ENCODE results near the gene RNF20.
"Not testable (repeated sequence)": the region's sequence is repeated elsewhere in the genome, so short reads cannot be mapped to it uniquely, and the experiment has no call there.

The RNF20 gene

GRCh38 chr9:101511009-101511408, 22.6 kb upstream of the RNF20 start:
- FAIRE-seq (no peak), DNase-seq (ENCODE audit: insufficient read length) (no peak)
- TF ChIP-seq POLR2AphosphoS5 (IDR thresholded peaks at IDR 0.05; ENCODE audit: low read depth, low read length) = no peak
- TF ChIP-seq POLR2A (IDR thresholded peaks at IDR 0.05; ENCODE audit: low read depth, low read length) = no peak
- TF ChIP-seq TAF1 (IDR thresholded peaks at IDR 0.05; ENCODE audit: borderline replicate concordance, low read depth, low read length) = no peak

DNA sequence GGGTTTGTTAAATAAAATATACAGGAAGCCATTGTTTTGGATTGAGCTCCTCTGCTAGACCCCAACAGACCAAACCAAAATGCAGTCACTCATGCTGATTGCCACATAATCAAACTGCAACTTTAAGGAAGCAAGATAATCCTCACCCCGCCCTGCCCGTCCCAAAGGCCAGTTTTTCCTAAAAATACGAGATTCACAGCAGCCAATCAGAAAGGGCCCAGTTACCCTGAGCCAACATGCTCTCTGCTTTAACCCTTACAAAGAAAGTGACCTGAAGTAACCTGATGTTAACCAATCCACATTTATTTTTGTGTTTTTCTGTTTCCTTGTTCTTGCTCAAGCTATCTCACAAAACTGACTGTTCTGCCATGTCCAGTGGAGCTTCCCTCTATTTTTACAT, 21.5 kb upstream of the RNF20 start:
- TF ChIP-seq POLR2AphosphoS5 (IDR thresholded peaks at IDR 0.05; ENCODE audit: low read depth, low read length) = no peak
- TF ChIP-seq POLR2A (IDR thresholded peaks at IDR 0.05; ENCODE audit: low read depth, low read length) = no peak
- TF ChIP-seq TAF1 (IDR thresholded peaks at IDR 0.05; ENCODE audit: borderline replicate concordance, low read depth, low read length) = no peak

GRCh38 chr9:101513351-101513750, 20.3 kb upstream of the RNF20 start:
- DNase-seq (ENCODE audit: insufficient read length) (no peak), FAIRE-seq (no peak)
- TF ChIP-seq POLR2A (IDR thresholded peaks at IDR 0.05; ENCODE audit: low read depth, low read length) (no peak), TAF1 (IDR thresholded peaks at IDR 0.05; ENCODE audit: borderline replicate concordance, low read depth, low read length) (no peak), POLR2AphosphoS5 (IDR thresholded peaks at IDR 0.05; ENCODE audit: low read depth, low read length) (no peak)

More for the DNA sequence above, 21.5 kb upstream of the RNF20 start:
- no peak for FAIRE-seq
- no peak for DNase-seq (ENCODE audit: insufficient read length)

DNA sequence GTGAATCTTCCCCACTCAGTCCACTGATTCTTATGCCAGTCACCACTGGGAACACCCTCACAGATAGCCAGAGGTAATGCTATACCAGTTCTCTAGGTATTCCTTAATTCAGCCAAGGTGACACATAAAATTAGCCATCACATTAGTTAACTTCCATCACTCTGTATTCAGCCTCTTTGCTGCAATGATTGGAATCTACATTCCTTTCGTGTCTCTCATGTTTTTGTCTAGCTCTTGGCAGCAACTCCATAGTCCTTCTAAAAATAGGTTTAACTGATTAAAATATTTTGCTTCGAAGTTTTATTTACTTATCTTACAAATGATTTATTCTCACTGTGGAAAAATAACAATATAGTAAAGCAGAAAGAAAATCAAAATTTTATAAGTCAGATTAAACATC, 19.6 kb upstream of the RNF20 start:
- TF ChIP-seq POLR2AphosphoS5 (IDR thresholded peaks at IDR 0.05; ENCODE audit: low read depth, low read length) = no peak
- no peak for TF ChIP-seq POLR2A (IDR thresholded peaks at IDR 0.05; ENCODE audit: low read depth, low read length)
- TF ChIP-seq TAF1 (IDR thresholded peaks at IDR 0.05; ENCODE audit: borderline replicate concordance, low read depth, low read length) = no peak
- no peak for DNase-seq (ENCODE audit: insufficient read length)
- FAIRE-seq = no peak

DNA sequence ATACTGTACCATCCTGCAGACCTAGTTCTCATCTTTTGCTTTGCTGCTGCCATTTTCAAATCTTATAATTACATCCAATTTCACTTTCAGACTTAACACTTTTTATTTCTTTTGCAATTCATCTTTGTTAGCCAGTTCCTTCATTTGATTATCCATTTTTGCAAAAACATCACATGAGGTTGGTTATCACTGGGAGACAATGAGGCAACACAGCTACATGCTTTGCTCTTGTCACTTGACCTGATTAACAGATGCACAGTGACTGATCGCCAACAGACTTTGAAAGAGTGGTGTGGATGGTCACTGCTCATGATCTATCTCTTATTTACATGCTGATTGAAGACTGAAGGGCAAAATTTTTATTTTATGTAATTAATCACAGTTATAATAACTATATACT, 17.0 kb upstream of the RNF20 start:
- no peak for DNase-seq (ENCODE audit: insufficient read length)
- TF ChIP-seq TAF1 (IDR thresholded peaks at IDR 0.05; ENCODE audit: borderline replicate concordance, low read depth, low read length) (no peak), POLR2AphosphoS5 (IDR thresholded peaks at IDR 0.05; ENCODE audit: low read depth, low read length) (no peak), POLR2A (IDR thresholded peaks at IDR 0.05; ENCODE audit: low read depth, low read length) (no peak)
- no peak for FAIRE-seq

DNA sequence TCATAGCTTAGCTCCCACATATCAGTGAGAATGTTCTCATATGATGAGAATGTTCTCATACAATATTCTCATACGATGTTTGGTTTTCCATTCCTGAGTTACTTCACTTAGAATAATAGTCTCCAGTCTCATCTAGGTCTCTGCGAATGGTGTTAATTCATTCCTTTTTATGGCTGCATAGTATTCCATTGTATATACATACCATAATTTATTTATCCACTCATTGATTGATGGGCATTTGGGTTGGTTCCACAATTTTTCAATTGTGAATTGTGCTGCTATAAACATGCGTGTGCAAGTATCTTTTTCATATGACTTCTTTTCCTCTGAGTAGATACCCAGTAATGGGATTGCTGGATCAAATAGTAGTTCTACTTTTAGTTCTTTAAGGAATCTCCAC, 15.2 kb upstream of the RNF20 start:
- not testable (repeated sequence) for FAIRE-seq; DNase-seq (ENCODE audit: insufficient read length)

DNA sequence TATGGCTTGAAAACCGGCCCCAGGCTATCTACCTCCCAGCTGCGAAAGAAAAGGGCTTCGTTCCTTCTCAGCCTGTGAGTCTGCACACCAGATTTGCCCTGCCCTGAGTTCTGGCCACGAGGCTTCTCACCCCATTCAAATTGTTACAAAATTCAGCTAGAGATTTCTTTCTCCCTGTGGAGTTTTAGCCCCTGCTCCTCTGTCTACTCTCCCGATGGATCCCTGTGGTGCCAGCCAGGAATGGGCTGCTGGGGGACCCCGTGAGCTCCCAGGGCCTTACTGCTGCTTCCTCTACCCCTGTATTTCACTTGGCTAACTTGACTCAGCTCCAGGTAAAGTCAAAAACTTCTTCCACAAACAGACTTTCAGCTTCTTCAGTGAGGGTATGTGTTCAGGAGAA, 9.3 kb upstream of the RNF20 start:
- DNase-seq (ENCODE audit: insufficient read length) (no peak), FAIRE-seq (no peak)
- TF ChIP-seq POLR2A (IDR thresholded peaks at IDR 0.05; ENCODE audit: low read depth, low read length) (no peak), POLR2AphosphoS5 (IDR thresholded peaks at IDR 0.05; ENCODE audit: low read depth, low read length) (no peak), TAF1 (IDR thresholded peaks at IDR 0.05; ENCODE audit: borderline replicate concordance, low read depth, low read length) (no peak)

DNA sequence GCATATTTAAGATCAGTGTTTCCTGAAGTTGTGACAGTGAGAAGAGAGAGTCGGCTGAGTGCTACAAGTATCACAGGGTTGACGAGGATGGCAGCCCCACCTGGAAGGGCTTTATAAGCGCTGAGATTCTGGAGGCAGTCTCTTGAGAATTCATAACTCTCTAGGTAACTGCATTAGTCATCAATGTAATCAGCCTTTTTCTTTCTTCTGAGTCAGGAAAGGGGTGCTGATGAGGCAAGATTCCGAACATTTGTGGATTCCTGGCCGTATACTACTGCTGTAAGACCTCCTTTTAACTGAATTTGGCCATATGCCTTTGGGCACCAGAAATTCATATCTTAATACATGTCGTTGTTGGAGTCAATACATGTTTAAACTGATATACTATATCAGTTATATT, 6.6 kb upstream of the RNF20 start:
- no peak for DNase-seq (ENCODE audit: insufficient read length)
- no peak for FAIRE-seq
- TF ChIP-seq POLR2AphosphoS5 (IDR thresholded peaks at IDR 0.05; ENCODE audit: low read depth, low read length) (no peak), POLR2A (IDR thresholded peaks at IDR 0.05; ENCODE audit: low read depth, low read length) (no peak), TAF1 (IDR thresholded peaks at IDR 0.05; ENCODE audit: borderline replicate concordance, low read depth, low read length) (no peak)

DNA sequence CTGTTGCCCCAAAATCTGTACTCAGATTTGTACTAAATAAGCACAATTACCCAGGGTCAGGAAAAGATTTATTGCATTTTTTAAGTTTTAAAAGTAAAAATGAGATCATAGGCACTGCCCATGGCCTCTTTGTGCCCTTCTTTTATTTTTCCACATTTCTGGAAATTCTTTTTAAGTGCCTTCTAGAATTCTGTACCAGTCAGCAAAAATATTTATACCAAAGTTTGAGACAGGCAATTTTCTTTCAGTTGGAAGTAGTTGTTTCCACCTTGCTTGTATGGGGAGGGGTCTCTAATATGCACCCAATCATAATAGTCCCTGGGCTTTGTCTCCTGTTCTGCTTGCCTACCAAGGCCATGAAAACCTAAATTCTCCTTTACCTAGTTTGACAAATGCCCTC, 5.6 kb upstream of the RNF20 start:
- no peak for DNase-seq (ENCODE audit: insufficient read length)
- no peak for FAIRE-seq
- TF ChIP-seq TAF1 (IDR thresholded peaks at IDR 0.05; ENCODE audit: borderline replicate concordance, low read depth, low read length) = no peak
- TF ChIP-seq POLR2A (IDR thresholded peaks at IDR 0.05; ENCODE audit: low read depth, low read length) = no peak
- TF ChIP-seq POLR2AphosphoS5 (IDR thresholded peaks at IDR 0.05; ENCODE audit: low read depth, low read length) = no peak

DNA sequence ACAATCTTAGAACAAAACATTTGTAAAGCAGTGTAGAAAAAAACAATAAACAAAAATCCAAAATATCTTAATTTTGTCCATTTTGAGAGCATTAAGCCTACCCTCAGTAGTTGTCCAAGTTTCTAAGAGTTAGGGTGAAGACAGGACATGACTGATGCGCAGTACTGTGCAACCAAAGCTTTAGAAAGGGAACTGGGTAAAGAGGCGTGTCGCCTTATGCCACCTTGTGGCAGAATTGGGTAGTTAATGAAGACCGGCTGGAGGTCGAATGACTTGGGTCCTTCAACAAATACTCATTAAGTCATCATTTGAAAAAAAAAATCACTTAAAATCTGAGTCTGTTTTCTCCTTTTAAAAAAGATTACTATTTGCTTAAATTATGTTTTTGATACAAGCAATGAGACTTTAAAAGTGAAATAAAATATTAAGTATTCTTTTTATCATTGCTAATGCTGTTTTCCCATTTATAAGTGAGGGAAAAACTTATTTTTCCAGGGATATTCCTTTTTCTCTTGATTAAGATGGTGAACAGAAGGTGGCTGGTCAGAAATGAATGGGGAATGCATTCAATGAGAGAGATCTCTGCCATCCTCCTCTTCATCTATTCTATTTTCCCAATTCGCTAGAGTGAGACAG, 3.5 kb upstream of the RNF20 start:
- TF ChIP-seq POLR2AphosphoS5 (IDR thresholded peaks at IDR 0.05; ENCODE audit: low read depth, low read length) = no peak
- no peak for TF ChIP-seq POLR2A (IDR thresholded peaks at IDR 0.05; ENCODE audit: low read depth, low read length)
- no peak for TF ChIP-seq TAF1 (IDR thresholded peaks at IDR 0.05; ENCODE audit: borderline replicate concordance, low read depth, low read length)
- DNase-seq (ENCODE audit: insufficient read length) (peak; percentile 7), FAIRE-seq (peak; percentile 74)

- DNase-seq (ENCODE audit: insufficient read length) (no peak), FAIRE-seq (no peak)
- TF ChIP-seq POLR2AphosphoS5 (IDR thresholded peaks at IDR 0.05; ENCODE audit: low read depth, low read length) = no peak
- TF ChIP-seq TAF1 (IDR thresholded peaks at IDR 0.05; ENCODE audit: borderline replicate concordance, low read depth, low read length) = no peak
- TF ChIP-seq POLR2A (IDR thresholded peaks at IDR 0.05; ENCODE audit: low read depth, low read length) = no peak
Measured at GRCh38 chr9:101536351-101536750, 2.7 kb downstream of the RNF20 start.

DNA sequence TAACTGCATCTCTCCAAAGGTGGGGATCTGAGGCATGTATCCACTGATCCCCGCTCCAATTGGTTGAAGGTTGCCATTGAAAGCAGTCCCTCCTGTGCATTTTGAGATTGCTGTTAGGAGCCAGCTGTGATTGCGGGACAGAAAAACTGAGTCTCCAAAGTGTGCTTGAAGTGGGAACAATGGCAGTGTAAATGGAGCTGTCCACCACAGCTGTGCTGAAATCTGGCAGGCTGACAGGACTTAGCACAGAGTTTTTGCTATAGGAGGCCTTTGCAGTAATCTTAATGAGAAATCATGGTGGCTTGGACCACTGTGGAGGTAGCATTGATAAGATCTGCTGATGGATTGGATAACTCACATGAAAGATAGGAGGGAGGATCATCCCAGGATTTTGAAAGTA, 3.3 kb downstream of the RNF20 start:
- DNase-seq (ENCODE audit: insufficient read length) (no peak), FAIRE-seq (no peak)
- no peak for TF ChIP-seq TAF1 (IDR thresholded peaks at IDR 0.05; ENCODE audit: borderline replicate concordance, low read depth, low read length)
- no peak for TF ChIP-seq POLR2A (IDR thresholded peaks at IDR 0.05; ENCODE audit: low read depth, low read length)
- no peak for TF ChIP-seq POLR2AphosphoS5 (IDR thresholded peaks at IDR 0.05; ENCODE audit: low read depth, low read length)

DNA sequence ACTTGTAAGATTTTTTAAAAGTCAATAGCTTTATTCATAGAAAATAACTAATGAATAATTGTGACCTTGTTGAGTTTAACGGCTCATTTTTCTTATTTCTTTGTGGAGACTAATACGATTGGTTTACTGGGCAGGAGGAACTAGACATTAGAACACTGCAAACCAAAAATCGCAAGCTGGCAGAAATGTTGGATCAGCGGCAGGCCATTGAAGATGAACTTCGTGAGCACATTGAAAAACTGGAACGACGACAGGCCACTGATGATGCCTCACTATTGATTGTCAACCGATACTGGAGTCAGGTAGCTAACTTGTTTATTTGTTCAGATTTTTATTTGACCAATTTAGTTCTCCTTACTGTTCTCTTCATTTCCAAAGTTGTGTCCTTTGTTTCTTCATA, 6.4 kb downstream of the RNF20 start:
- FAIRE-seq = no peak
- DNase-seq (ENCODE audit: insufficient read length) = no peak
- no peak for TF ChIP-seq POLR2AphosphoS5 (IDR thresholded peaks at IDR 0.05; ENCODE audit: low read depth, low read length)
- no peak for TF ChIP-seq POLR2A (IDR thresholded peaks at IDR 0.05; ENCODE audit: low read depth, low read length)
- TF ChIP-seq TAF1 (IDR thresholded peaks at IDR 0.05; ENCODE audit: borderline replicate concordance, low read depth, low read length) = no peak
